AG04449 (cell line): ENCODE measurements around the gene SURF2.
"Not testable (repeated sequence)": the region's sequence is repeated elsewhere in the genome, so short reads cannot be mapped to it uniquely, and the experiment has no call there.

Experiments used
- CTCF ChIA-PET: fragments of 350-600 bp; formaldehyde crosslinking; extraction: SDS; loops from one replicate; lab custom pipeline; 2021; ENCODE audit warnings: antibody characterized with exemption; lab: Yijun Ruan, JAX
- POLR2A ChIA-PET: fragments of 400-600, 350-600 bp; formaldehyde crosslinking; extraction: SDS; loops from one replicate; lab custom pipeline; 2020; ENCODE audit warnings: antibody characterized with exemption, inconsistent platforms; lab: Yijun Ruan, JAX
- DNase-seq: peaks from one replicate; pipeline ENCODE4 v3.0.0-alpha.2; 2010; ENCODE audit warnings: low read depth, low spot score
- H3K4me3 ChIP-seq: 2 replicates; pipeline ENCODE4 v1.5.1; 2011; ENCODE audit warnings: low read depth, mild to moderate bottlenecking, control low read depth, low read length
- TF ChIP-seq, protein P1 (sequence below): IDR thresholded peaks from one replicate; pipeline ENCODE4 v1.5.1; 2011; ENCODE audit warnings: mild to moderate bottlenecking, moderate library complexity, low read length, control low read depth, inconsistent platforms; ENCODE audit not compliant: insufficient read depth; ENCODE audit errors: missing control alignments

Gene SURF2

DNA sequence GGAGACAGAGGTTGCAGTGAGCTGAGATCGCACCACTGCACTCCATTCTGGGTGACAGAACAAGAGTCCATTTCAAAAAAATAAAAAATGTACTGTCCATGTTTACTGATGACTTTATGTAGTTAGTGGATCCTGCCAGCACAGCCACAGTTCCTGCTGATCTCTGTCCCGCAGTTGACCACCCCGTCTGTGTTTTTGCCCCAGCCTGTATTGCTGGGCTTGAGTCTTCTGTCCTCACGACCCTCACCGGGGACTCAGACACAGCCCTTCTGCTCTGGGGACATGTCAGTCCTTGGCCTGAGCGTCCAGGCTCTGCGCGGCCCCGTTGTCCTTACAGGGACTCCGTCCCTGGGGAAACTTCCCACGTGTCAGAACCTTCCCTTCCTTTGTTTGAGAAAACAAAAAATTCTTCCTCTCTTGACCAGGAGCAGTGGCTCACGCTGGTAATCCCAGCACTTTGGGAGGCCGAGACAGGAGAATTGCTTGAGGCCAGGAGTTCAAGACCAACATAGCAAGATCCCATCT, 34.9 kb upstream of the SURF2 start:
- ChIA-PET CTCF (interaction anchor here (2.1 kb wide), 1 partner anchor 9 kb away, joined by 5 read pairs; no protein-coding TSS in a partner anchor), POLR2A (no interaction called here)
- no peak overlapping the region for H3K4me3 ChIP-seq
- DNase-seq = no peak
- TF ChIP-seq, protein P1, sequence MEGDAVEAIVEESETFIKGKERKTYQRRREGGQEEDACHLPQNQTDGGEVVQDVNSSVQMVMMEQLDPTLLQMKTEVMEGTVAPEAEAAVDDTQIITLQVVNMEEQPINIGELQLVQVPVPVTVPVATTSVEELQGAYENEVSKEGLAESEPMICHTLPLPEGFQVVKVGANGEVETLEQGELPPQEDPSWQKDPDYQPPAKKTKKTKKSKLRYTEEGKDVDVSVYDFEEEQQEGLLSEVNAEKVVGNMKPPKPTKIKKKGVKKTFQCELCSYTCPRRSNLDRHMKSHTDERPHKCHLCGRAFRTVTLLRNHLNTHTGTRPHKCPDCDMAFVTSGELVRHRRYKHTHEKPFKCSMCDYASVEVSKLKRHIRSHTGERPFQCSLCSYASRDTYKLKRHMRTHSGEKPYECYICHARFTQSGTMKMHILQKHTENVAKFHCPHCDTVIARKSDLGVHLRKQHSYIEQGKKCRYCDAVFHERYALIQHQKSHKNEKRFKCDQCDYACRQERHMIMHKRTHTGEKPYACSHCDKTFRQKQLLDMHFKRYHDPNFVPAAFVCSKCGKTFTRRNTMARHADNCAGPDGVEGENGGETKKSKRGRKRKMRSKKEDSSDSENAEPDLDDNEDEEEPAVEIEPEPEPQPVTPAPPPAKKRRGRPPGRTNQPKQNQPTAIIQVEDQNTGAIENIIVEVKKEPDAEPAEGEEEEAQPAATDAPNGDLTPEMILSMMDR = no peak

DNA sequence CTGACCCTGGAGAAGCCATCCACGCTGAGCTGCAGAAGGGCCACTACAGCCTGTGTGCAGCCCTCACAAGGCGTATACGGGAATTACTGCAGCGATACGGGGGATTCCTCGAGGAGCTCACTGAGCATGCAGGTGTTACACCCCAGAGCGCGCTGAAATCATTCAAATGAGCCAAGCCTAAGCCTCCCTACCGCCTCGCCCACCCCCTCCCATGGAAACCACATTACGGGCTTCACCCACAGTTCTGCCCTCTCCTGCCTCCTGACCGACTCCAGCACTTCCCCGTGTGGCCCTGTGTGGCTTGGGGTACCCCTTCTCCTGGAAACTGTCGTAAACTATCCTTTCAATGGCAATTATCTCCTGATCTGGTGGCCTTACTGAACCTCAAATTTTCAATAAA, 33.6 kb upstream of the SURF2 start:
- DNase-seq = no peak
- ChIA-PET POLR2A (no interaction called here), CTCF (no interaction called here)
- TF ChIP-seq, protein P1 = no peak
- H3K4me3 ChIP-seq = no peak overlapping the region

DNA sequence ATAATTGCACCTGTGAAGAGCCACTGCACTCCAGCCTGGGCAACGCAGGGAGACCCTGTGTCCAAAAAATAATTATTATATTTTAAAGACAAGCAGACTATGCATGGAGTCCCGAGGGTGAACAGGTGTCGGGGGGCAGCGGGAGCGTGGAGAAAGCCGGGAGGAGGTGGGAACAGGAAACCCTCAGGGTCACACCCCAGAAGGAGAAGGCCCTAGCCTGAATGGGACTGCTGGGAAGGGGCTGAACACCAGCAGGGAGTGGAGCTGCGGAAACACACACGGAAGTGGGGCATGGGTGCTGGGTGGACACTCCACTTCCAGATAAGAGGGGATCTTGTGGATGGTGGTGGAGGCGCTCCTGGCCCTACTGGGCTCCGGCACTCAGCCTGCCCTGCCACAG, 33.1 kb upstream of the SURF2 start:
- CTCF ChIA-PET = no interaction called here
- no peak overlapping the region for H3K4me3 ChIP-seq
- POLR2A ChIA-PET = no interaction called here
- no peak for DNase-seq
- TF ChIP-seq, protein P1 = no peak

DNA sequence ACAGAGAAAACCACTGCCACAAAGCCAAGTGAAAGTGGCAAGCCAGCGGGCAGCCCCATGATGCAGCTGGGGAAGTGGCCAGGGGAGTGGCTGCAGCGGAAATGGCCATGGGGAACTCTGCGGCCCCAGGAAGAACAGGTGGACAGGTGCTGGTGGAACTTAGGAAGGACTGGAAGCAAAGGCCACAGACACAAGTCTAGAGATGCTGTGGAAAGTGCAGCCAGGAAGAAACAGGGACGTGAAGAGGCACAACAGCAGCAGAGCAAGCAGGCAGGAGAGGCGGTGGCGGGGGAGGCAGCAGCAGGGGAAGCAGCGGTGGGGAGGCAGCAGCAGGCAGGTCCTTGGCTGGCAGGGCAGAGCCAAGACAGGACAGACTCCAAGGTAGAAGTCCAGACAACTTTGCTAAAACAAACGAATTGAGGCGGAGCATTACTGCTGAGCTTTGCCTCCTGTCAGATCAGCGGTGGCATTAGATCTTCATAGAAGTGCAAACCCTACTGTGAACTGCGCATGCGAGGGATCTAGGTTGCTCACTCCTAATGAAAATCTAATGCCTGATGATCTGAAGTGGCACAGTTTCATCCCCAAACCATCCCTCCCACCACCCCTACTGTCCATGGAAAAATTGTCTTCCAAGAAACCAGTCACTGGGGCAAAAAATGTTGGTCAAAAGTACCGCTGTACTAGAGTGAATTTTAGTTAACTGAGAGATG, 32.2 kb upstream of the SURF2 start:
- CTCF ChIA-PET = no interaction called here
- H3K4me3 ChIP-seq = no peak overlapping the region
- DNase-seq = no peak
- POLR2A ChIA-PET = no interaction called here
- TF ChIP-seq, protein P1 = no peak

DNA sequence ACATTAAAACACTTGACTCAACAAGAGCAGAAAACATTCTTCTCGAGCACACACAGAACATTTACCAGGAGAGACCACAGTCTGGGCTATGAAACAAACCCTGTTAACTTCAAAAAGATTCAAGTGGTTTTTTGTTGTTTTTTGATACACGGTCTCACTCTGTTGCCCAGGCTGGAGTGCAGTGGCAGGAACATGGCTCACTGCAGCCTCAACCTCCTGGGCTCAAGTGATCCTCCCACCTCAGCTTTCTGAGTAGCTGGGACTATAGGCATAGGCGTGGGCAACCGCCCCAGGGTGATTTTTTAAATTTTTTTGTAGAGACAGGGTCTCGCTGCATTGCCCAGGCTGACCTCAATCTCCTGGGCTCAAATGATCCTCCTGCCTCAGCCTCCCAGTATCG, 29.3 kb upstream of the SURF2 start:
- H3K4me3 ChIP-seq, POLR2A ChIA-PET, DNase-seq: not testable (repeated sequence)
- CTCF ChIA-PET = interaction anchor here (4.3 kb wide), 1 partner anchor 140 kb away, joined by 62 read pairs; no protein-coding TSS in a partner anchor

DNA sequence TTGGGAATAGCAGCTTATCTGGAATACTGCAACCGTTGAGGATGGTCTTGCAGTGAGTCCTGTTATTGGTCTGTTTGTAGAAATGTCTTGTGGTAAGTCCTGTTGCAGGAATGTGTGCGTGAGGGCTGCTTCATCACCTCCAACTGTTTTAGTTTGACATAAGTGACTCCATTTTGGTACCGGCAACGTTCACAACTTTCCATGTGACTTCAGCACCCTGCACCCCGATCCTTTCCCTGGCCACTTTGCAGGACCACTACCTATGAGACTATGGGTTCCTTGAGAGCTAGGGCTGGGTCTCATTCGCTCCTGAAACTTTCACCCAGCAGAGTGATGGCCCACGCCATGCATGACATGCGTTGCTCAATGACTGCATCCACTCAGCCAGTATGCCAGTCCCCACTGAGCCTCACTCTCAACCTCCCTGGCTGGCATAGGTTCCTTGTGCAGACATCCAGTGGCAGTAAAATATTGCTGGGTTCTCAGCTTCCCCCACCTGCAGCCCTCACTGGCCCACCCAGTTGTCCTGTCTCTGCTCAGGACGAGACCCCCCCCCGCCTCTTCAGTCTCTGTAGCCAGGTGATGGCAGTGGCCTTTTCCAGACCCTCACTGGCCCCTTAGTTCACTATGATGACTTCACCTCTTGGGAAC, 28.4 kb upstream of the SURF2 start:
- ChIA-PET CTCF (interaction anchor here (4.3 kb wide), 2 partner anchors 140 to 146 kb away, joined by 37 to 62 read pairs; no protein-coding TSS in a partner anchor), POLR2A (no interaction called here)
- no peak for DNase-seq
- TF ChIP-seq, protein P1 = no peak
- no peak overlapping the region for H3K4me3 ChIP-seq
